Endothelial cell (in vitro differentiated cells): Measurements from ENCODE around the gene PIP5K1A. TPM values are rescaled to one million over a fixed set of nuclear protein-coding genes. Genes with fewer than 3 reads are reported as not detected.
A peak's percentile ranks its signal among the peaks of the same experiment; 100 is the strongest.

Experiments used
- DNase-seq: peaks from one replicate; pipeline ENCODE4 v3.0.0; 2021; ENCODE audit warnings: low spot score
- H3K27ac Mint-ChIP-seq: one replicate; pipeline ENCODE4 v1.8.0; 2021; ENCODE audit warnings: mixed read lengths, inconsistent platforms; ENCODE audit not compliant: unreplicated experiment
- H3K27me3 Mint-ChIP-seq: one replicate; pipeline ENCODE4 v1.8.0; 2021; ENCODE audit warnings: mild to moderate bottlenecking, moderate library complexity, mixed read lengths, inconsistent platforms; ENCODE audit not compliant: unreplicated experiment
- H3K36me3 Mint-ChIP-seq: one replicate; pipeline ENCODE4 v1.8.0; 2021; ENCODE audit warnings: mild to moderate bottlenecking, low read depth, mixed read lengths, inconsistent platforms; ENCODE audit not compliant: unreplicated experiment
- H3K4me1 Mint-ChIP-seq: one replicate; pipeline ENCODE4 v1.8.0; 2021; ENCODE audit warnings: mild to moderate bottlenecking, mixed read lengths, inconsistent platforms; ENCODE audit not compliant: unreplicated experiment
- H3K4me3 Mint-ChIP-seq: one replicate; pipeline ENCODE4 v1.8.0; 2021; ENCODE audit warnings: mild to moderate bottlenecking, mixed read lengths, inconsistent platforms; ENCODE audit not compliant: unreplicated experiment
- H3K9me3 Mint-ChIP-seq: one replicate; pipeline ENCODE4 v1.8.0; 2021; ENCODE audit warnings: mixed read lengths, inconsistent platforms; ENCODE audit not compliant: unreplicated experiment
- CTCF ChIP-seq: fragments of 200-600 bp; sonication (generic); IDR thresholded peaks from one replicate; pipeline ENCODE4 v1.5.0; 2021; ENCODE audit warnings: antibody characterized with exemption; ENCODE audit not compliant: unreplicated experiment
- total RNA-seq: library from RNA; stranded (reverse); fragmentation: NEBNext Ultra II Directional; extraction: Animal tissue kit (Norgen Biotek cat#: 25700); gene quantifications from one replicate; pipeline ENCODE4 v1.2.1, GENCODE V29; 2021; ENCODE audit not compliant: unreplicated experiment

The PIP5K1A gene
- total RNA-seq, 1 donor from 2014 or later = 75.9 TPM

GRCh38 chr1:151213560-151213959, 15.2 kb downstream of the PIP5K1A start:
- no peak for DNase-seq
- TF ChIP-seq CTCF = no peak
- Mint-ChIP-seq H3K9me3 (no peaks in the 10 kb centered on the region), H3K27ac (no peak overlapping the region), H3K36me3 (peaks cover 17% of the 10 kb centered on the region), H3K4me1 (peaks cover 9% of the 10 kb centered on the region), H3K27me3 (no peaks in the 10 kb centered on the region), H3K4me3 (no peak overlapping the region)

GRCh38 chr1:151221616-151222015, 23.3 kb downstream of the PIP5K1A start:
- DNase-seq = no peak
- no peak overlapping the region for H3K27ac Mint-ChIP-seq

GRCh38 chr1:151222130-151222529, 23.8 kb downstream of the PIP5K1A start:
- Mint-ChIP-seq H3K27ac (no peak overlapping the region), H3K4me3 (no peak overlapping the region), H3K4me1 (no peaks in the 10 kb centered on the region), H3K27me3 (no peaks in the 10 kb centered on the region), H3K36me3 (peaks cover 3% of the 10 kb centered on the region), H3K9me3 (no peaks in the 10 kb centered on the region)
- no peak for DNase-seq
- TF ChIP-seq CTCF = no peak

More at GRCh38 chr1:151221616-151222015, 23.3 kb downstream of the PIP5K1A start:
- H3K4me1 Mint-ChIP-seq = no peaks in the 10 kb centered on the region
- peaks cover under 1% of the 10 kb centered on the region for H3K36me3 Mint-ChIP-seq
- H3K27me3 Mint-ChIP-seq = no peaks in the 10 kb centered on the region
- no peak overlapping the region for H3K4me3 Mint-ChIP-seq
- no peaks in the 10 kb centered on the region for H3K9me3 Mint-ChIP-seq
- no peak for TF ChIP-seq CTCF

- H3K4me3 Mint-ChIP-seq = peak overlapping the region; percentile 80
- H3K27ac Mint-ChIP-seq = no peak overlapping the region
- no peak for TF ChIP-seq CTCF
- DNase-seq = no peak
- no peaks in the 10 kb centered on the region for H3K27me3 Mint-ChIP-seq
- no peaks in the 10 kb centered on the region for H3K9me3 Mint-ChIP-seq
- H3K36me3 Mint-ChIP-seq = peaks cover 58% of the 10 kb centered on the region
- H3K4me1 Mint-ChIP-seq = no peaks in the 10 kb centered on the region
Observed at GRCh38 chr1:151235235-151235634, 36.9 kb downstream of the PIP5K1A start.

- no peaks in the 10 kb centered on the region for H3K4me1 Mint-ChIP-seq
- H3K27ac Mint-ChIP-seq = no peak overlapping the region
- no peak for DNase-seq
- peaks cover 54% of the 10 kb centered on the region for H3K36me3 Mint-ChIP-seq
- H3K4me3 Mint-ChIP-seq = no peak overlapping the region
- H3K27me3 Mint-ChIP-seq = peaks cover 4% of the 10 kb centered on the region
- no peaks in the 10 kb centered on the region for H3K9me3 Mint-ChIP-seq
- TF ChIP-seq CTCF = no peak
Observed at GRCh38 chr1:151237678-151238466, 39.5 kb downstream of the PIP5K1A start.
